Stomach smooth muscle (tissue), 2 donors: ENCODE data around the gene MCFD2.

ENCODE experiments used
- H3K27ac ChIP-seq: one replicate; pipeline ENCODE4 v1.7.0; 2013; ENCODE audit warnings: mild to moderate bottlenecking, low read length, inconsistent platforms
- H3K27me3 ChIP-seq, 2 donors: one replicate each; pipeline ENCODE4 v1.7.0; 2013; ENCODE audit warnings: low read length in 2 of 2; ENCODE audit not compliant: insufficient read depth in 2 of 2, control insufficient read depth in 1 of 2
- H3K36me3 ChIP-seq, 2 donors: one replicate each; pipeline ENCODE4 v1.7.0; 2013; ENCODE audit warnings: low read length in 2 of 2; ENCODE audit not compliant: control insufficient read depth in 2 of 2, insufficient read depth in 2 of 2
- H3K4me1 ChIP-seq: one replicate; pipeline ENCODE4 v1.7.0; 2013; ENCODE audit warnings: low read length; ENCODE audit not compliant: control insufficient read depth, insufficient read depth
- H3K4me3 ChIP-seq, 2 donors: one replicate each; pipeline ENCODE4 v1.7.0; 2013; ENCODE audit warnings: low read length in 2 of 2
- H3K9ac ChIP-seq, 2 donors: one replicate each; pipeline ENCODE4 v1.7.0; 2013; ENCODE audit warnings: low read length in 2 of 2, mild to moderate bottlenecking in 1 of 2
- H3K9me3 ChIP-seq, 2 donors: one replicate each; pipeline ENCODE4 v1.7.0; 2013; ENCODE audit warnings: low read length in 2 of 2; ENCODE audit not compliant: control insufficient read depth in 2 of 2
- donor health status: healthy.
- donor health status: Pancreatic carcinoma.

The MCFD2 gene

DNA sequence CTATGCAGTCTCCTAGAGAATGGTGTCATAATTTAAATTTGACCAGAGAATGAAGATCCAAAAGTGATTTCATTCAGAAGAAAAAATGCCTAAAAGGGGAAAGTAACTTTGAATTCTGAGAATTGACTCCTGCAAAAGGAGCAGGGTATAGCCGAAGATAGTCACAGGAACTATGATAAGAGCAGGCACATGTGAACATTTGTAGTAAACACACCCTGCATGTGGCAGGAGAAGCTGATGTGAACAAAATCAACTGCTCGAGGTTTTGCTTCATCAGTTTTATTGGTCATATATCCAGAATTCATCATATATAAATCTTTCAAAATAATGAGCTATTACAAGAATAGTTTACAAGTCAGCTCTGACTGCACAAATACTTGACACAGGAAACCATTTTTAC, 14.0 kb downstream of the MCFD2 start:
- Histone ChIP-seq H3K9me3 (no peaks in the 10 kb centered on the region), H3K36me3 (peaks cover 10 to 11% of the 10 kb centered on the region in 2 donors), H3K9ac (no peak overlapping the region), H3K27ac (no peak overlapping the region), H3K4me1 (no peaks in the 10 kb centered on the region), H3K4me3 (no peak overlapping the region), H3K27me3 (no peaks in the 10 kb centered on the region)

DNA sequence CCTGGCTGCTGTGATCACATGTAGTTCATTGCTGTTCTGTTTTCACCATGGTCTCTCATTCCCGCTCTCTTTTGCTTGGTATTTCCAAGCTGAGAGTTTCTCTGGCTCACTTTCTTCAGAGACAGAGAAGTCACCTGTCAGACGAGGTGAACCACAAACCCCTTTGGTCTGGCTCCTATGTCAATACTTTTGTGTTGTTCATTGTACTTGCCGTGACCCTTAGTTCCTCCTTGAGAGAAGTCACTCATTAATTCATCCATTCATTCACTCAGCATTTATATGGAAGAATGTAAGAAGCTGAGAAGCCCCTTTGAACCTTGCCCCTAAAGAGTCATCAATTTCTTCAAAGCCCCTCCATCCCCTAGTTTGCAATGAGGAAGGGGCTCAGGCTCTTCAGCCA, 15.2 kb downstream of the MCFD2 start:
- Histone ChIP-seq H3K27ac (no peak overlapping the region), H3K4me1 (no peaks in the 10 kb centered on the region), H3K4me3 (no peak overlapping the region), H3K9me3 (no peaks in the 10 kb centered on the region), H3K27me3 (no peaks in the 10 kb centered on the region), H3K36me3 (peaks cover 3 to 5% of the 10 kb centered on the region in 2 donors), H3K9ac (no peak overlapping the region)

DNA sequence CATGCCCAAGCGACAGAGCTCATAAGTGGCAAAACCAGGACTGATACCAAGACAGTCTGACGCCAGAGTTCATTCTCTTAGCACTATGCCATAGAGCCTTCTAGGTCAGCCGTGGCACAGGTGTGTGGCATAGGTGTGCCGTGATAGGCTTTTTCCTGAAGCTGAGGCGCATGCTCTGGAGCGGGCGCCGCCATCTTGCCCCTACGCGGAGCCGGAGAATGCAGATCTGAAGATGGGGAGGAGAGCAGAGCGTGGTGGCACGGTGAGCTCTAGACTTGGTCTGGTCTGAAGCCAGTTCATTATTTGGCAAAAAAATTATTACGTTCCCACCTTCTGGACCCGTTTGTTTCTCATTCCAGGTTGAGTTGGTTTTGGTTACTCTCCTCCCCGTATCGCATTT, 16.6 kb downstream of the MCFD2 start:
- no peaks in the 10 kb centered on the region for H3K36me3 ChIP-seq
- no peak overlapping the region for H3K9ac ChIP-seq
- no peaks in the 10 kb centered on the region for H3K27me3 ChIP-seq
- H3K4me1 ChIP-seq, result no peaks in the 10 kb centered on the region
- no peaks in the 10 kb centered on the region for H3K9me3 ChIP-seq
- H3K27ac ChIP-seq, result no peak overlapping the region
- H3K4me3 ChIP-seq, result no peak overlapping the region

DNA sequence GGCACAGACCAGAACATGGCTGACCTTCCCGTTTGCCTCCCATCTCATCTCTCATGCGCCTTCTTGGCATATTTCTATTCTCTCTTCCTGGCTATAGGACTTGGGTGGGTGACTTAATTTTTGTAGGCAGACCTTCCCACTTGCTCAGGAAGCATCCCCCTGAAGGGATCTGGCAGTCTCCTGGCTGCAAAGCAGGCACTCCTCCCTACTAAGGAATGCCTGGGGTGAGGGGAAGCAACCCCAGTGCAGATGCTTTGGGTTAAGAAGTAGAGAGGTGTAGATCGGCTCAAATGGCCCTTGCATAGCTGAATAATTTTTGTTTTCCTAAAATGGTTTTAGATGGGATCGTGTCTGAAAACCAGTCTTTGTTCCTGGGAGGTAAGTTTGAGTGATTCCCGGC, 17.6 kb downstream of the MCFD2 start:
- Histone ChIP-seq H3K4me1 (no peaks in the 10 kb centered on the region), H3K9ac (no peak overlapping the region), H3K27me3 (no peaks in the 10 kb centered on the region), H3K36me3 (no peaks in the 10 kb centered on the region), H3K27ac (no peak overlapping the region), H3K4me3 (no peak overlapping the region), H3K9me3 (no peaks in the 10 kb centered on the region)

DNA sequence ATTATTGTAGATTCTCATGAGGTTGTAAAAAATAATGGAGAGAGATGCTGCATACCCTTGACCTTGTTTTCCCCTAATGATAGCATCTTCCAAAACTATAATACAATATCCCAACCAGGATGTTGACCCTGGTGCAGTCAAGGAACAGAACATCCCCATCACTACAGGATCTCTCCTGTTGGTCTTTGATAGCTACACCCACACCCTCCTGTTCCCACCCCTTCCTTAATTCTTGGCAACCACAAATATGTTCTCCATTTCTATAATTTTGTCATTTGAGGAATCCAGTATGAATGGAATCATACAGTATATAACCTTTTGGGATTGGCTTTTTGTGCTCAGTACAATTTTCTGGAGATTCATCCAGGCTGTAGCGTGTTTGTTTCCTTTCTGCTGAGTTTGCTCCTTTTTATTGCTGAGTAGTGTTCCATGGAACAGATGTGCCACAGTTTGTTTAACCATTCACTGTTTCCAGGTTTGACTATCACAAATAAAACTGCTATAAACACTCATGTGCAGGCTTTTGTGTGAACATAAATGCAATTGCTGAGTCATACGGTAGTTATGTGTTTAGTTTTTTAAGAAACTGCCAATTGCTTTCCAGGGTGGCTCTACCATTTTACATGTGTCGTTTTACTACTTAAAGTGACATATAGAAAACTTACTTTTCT, 22.2 kb downstream of the MCFD2 start:
- Histone ChIP-seq H3K36me3 (no peaks in the 10 kb centered on the region), H3K27ac (no peak overlapping the region), H3K27me3 (no peaks in the 10 kb centered on the region), H3K4me1 (peaks cover 7% of the 10 kb centered on the region), H3K4me3 (no peak overlapping the region), H3K9ac (no peak overlapping the region), H3K9me3 (no peaks in the 10 kb centered on the region)

DNA sequence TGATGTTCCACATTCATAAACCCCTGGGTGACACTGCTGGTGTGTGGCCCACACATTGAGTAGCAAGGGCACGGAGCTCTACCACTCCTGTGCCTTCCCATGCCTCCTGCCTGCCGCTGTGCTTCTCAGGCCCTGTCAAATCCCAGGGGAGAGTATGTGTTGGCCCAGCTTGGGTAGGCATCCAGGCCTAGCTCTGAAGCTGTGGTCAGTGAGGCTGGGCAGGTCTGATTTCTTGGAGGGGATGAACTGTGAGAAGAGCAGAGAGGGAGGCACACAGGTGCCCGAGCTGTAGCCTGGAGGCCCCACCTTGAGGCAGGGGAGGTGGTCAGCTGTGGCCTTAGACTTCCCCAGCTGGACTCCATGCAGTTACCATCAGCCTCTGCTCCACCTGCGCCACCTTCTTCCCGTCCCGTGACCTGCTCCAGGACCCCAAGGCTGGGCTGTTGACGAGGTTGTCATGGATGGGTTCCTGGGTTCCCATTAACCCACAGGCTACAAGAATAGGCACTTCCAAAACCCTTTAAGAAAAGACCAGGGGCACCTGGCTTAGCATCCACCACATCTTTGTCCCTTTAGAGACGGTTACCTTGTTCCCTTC, 23.6 kb downstream of the MCFD2 start:
- Histone ChIP-seq H3K36me3 (no peaks in the 10 kb centered on the region), H3K27me3 (no peaks in the 10 kb centered on the region), H3K9ac (no peak overlapping the region), H3K9me3 (no peaks in the 10 kb centered on the region), H3K4me3 (no peak overlapping the region), H3K27ac (no peak overlapping the region), H3K4me1 (peaks cover 8% of the 10 kb centered on the region)

DNA sequence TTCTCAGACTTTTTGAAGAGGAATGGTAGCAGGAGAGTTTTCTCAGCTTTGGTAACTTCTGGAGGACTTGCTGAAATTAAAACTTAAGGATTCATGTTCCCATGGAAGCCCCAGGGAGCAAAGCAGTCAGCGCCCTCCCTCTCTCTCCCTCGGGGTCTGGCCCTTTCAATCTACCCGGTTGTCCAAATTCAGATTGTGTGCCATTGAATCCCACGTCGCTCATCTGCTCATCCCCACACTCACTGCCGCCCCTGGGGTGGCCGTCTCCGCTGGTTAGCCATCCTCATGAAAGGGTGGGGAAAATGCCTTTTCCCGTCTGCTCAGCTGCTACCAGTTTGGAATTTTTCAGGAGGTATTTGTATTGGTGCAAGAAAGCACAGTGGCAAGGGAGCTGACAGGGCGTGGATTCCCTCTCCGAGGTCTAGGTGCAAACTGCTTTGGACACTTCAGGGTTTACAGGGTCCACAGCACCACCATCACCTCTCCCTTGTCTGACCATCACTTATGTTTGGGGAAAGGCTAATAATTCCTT, 27.1 kb downstream of the MCFD2 start:
- no peaks in the 10 kb centered on the region for H3K36me3 ChIP-seq
- H3K9ac ChIP-seq, result no peak overlapping the region
- peak overlapping the region; percentile 40 for H3K4me3 ChIP-seq
- no peak overlapping the region for H3K27ac ChIP-seq
- H3K27me3 ChIP-seq, result no peaks in the 10 kb centered on the region
- no peaks in the 10 kb centered on the region for H3K9me3 ChIP-seq
- H3K4me1 ChIP-seq, result peaks cover 12% of the 10 kb centered on the region

DNA sequence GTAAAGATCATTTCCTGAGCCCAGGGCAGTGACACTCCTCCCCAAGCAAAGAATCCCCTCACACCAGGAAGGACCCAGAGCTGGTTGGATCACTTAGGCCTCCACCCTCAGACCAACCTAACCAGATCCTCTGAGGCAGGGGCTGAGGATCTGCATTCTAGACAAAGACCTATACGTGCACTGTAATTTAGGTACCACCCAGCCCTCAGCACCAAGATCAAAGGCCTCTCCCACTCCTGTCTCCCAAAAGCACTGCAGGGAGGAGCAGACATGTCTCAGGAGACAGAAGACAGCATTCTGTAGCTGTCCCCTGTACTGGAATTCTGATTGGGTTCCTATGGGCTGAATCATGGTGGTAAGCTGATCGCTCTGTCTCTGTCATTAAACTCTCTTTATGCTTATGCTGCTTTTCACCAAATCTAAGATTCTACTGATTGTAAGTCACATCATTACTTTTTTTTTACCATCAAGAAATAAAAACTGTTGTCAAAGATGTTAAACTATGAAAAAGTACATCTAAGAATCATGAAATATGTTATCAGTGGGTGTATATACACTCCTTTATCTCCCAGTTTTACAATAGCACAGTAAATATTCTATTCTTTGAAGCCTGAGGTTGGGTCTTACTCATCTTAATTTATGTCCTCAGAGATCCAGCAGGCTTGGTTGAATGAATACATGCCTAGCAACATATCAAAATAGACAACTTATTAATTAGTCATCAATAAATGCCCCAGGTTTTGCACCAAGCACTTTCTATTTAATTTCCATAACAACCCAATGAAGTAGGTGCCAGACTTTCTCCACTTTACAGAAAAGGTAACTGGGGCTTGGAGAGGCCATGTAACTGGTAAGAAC, 28.3 kb downstream of the MCFD2 start:
- no peak overlapping the region for H3K27ac ChIP-seq
- no peaks in the 10 kb centered on the region for H3K27me3 ChIP-seq
- no peaks in the 10 kb centered on the region for H3K9me3 ChIP-seq
- H3K4me3 ChIP-seq, result no peak overlapping the region
- H3K9ac ChIP-seq, result no peak overlapping the region
- H3K36me3 ChIP-seq, result no peaks in the 10 kb centered on the region
- peaks cover 19% of the 10 kb centered on the region for H3K4me1 ChIP-seq

DNA sequence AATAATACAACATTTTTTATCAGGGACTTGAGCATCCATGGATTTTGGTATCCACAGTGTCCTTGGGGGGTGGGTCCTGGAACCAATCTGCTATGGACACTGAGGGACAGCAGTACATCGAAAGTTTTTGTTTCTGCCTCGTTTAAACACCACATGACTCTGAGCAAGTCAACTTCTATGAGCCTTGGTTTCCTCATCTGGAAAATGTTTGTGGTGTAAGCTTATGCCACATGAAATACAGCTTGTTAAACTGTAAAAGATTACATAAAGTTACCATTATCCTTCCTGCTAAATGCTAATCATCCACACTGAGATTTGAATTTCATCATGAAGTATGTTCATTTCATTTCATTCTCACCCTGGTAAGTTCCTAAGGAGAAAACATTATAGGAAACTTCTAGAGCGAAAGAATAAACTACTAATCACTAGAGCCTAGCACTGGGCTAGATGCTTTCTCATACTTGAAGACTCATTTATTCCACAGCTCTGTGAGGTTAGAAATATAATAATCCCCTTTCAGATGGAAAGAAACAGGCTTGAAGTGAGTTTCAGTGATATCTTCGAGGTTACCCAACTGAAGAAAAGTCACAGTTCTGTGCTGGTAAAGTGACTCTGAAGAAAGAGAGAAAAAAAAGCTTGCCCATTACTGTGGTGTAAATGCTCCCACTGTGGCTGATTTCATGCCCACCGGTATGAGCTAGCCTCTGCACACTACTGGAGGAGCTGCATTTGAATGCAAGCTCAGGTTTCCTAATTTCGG, 29.2 kb downstream of the MCFD2 start:
- Histone ChIP-seq H3K27ac (no peak overlapping the region), H3K4me1 (peaks cover 26% of the 10 kb centered on the region), H3K27me3 (no peaks in the 10 kb centered on the region), H3K4me3 (no peak overlapping the region), H3K36me3 (no peaks in the 10 kb centered on the region), H3K9ac (no peak overlapping the region), H3K9me3 (no peaks in the 10 kb centered on the region)

DNA sequence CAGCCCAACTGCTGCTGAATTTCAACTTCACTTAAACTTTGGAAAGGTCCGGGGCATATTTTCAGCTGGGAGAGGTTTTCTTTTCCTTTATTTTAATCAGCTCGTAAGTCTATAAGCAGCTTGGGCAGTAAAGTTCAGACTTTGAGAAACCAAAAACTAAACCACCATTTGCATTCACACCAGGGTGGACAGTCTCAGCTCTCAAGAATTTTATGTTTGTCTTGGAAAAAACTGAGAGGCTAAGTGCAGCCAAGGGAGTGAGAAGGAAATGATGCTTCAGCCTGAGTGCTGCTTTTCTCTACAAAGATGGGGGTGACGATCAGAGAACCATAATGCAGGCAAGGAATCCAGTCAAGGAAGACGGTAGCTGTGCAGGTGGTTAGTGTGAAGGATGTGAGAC, 30.2 kb downstream of the MCFD2 start:
- Histone ChIP-seq H3K4me3 (no peak overlapping the region), H3K36me3 (no peaks in the 10 kb centered on the region), H3K9ac (no peak overlapping the region), H3K27me3 (no peaks in the 10 kb centered on the region), H3K4me1 (peaks cover 30% of the 10 kb centered on the region), H3K27ac (no peak overlapping the region), H3K9me3 (no peaks in the 10 kb centered on the region)
